ENCODE measurements around the gene ECE1.
A peak's percentile ranks its signal among the peaks of the same experiment; 100 is the strongest.

ECE1 gene

GRCh38 chr1:21244986-21245687 is 45.1 kb downstream of the ECE1 start:
- in situ Hi-C loops (cut with MboI; ENCODE audit: low sequenced_read_pairs): no loop called here

GRCh38 chr1:21244154-21244553 is 46.1 kb downstream of the ECE1 start:
- in situ Hi-C loops (cut with MboI; ENCODE audit: low sequenced_read_pairs): no loop called here
- Histone ChIP-seq H3K27me3 (ENCODE audit: low read depth) (no peaks in the 10 kb centered on the region), H3K4me3 (no peak overlapping the region), H3K4me1 (no peaks in the 10 kb centered on the region), H3K9me3 (no peaks in the 10 kb centered on the region), H3K36me3 (replicated peaks) (peaks cover 6% of the 10 kb centered on the region; the same call in 1 of the 2 replicates)
- DNase-seq (ENCODE audit: low spot score in 2 of 2): no peak

More at GRCh38 chr1:21244986-21245687, 45.1 kb downstream of the ECE1 start:
- H3K27me3 ChIP-seq (ENCODE audit: low read depth): no peaks in the 10 kb centered on the region
- no peaks in the 10 kb centered on the region for H3K4me1 ChIP-seq
- DNase-seq (ENCODE audit: low spot score in 2 of 2): peak in 1 of 2 experiments; percentile 42
- peaks cover 6% of the 10 kb centered on the region; the same call in 1 of the 2 replicates for H3K36me3 ChIP-seq (replicated peaks)
- H3K9me3 ChIP-seq: peaks cover 2% of the 10 kb centered on the region; the same call in 1 of the 2 replicates
- H3K4me3 ChIP-seq: no peak overlapping the region

- Histone ChIP-seq H3K9me3 (no peaks in the 10 kb centered on the region), H3K36me3 (replicated peaks) (peaks cover 6% of the 10 kb centered on the region; the same call in 1 of the 2 replicates), H3K4me1 (no peaks in the 10 kb centered on the region), H3K4me3 (no peak overlapping the region), H3K27me3 (ENCODE audit: low read depth) (no peaks in the 10 kb centered on the region)
- in situ Hi-C loops (cut with MboI; ENCODE audit: low sequenced_read_pairs): no loop called here
- DNase-seq (ENCODE audit: low spot score in 2 of 2): no peak
Measured at GRCh38 chr1:21242846-21243245, 47.4 kb downstream of the ECE1 start.

GRCh38 chr1:21241771-21242581 is 48.3 kb downstream of the ECE1 start:
- in situ Hi-C loops (cut with MboI; ENCODE audit: low sequenced_read_pairs): no loop called here
- Histone ChIP-seq H3K4me1 (no peaks in the 10 kb centered on the region), H3K9me3 (no peaks in the 10 kb centered on the region), H3K36me3 (replicated peaks) (peaks cover 6% of the 10 kb centered on the region; the same call in 1 of the 2 replicates), H3K4me3 (no peak overlapping the region), H3K27me3 (ENCODE audit: low read depth) (no peaks in the 10 kb centered on the region)
- DNase-seq (ENCODE audit: low spot score in 2 of 2): no peak

- no peaks in the 10 kb centered on the region for H3K27me3 ChIP-seq (ENCODE audit: low read depth)
- no peaks in the 10 kb centered on the region for H3K9me3 ChIP-seq
- no peak overlapping the region for H3K4me3 ChIP-seq
- DNase-seq (ENCODE audit: low spot score in 2 of 2): no peak
- no peaks in the 10 kb centered on the region for H3K4me1 ChIP-seq
- peaks cover 6% of the 10 kb centered on the region; the same call in 1 of the 2 replicates for H3K36me3 ChIP-seq (replicated peaks)
- in situ Hi-C loops (cut with MboI; ENCODE audit: low sequenced_read_pairs): no loop called here
Measured at GRCh38 chr1:21240706-21241105, 49.6 kb downstream of the ECE1 start.

GRCh38 chr1:21239221-21239620 is 51.0 kb downstream of the ECE1 start:
- H3K4me3 ChIP-seq: no peak overlapping the region
- no peaks in the 10 kb centered on the region for H3K4me1 ChIP-seq
- in situ Hi-C loops (cut with MboI; ENCODE audit: low sequenced_read_pairs): no loop called here
- H3K9me3 ChIP-seq: no peaks in the 10 kb centered on the region
- no peaks in the 10 kb centered on the region for H3K27me3 ChIP-seq (ENCODE audit: low read depth)
- peaks cover 2% of the 10 kb centered on the region for H3K36me3 ChIP-seq (replicated peaks)
- DNase-seq (ENCODE audit: low spot score in 2 of 2): no peak

GRCh38 chr1:21238141-21238800 is 52.0 kb downstream of the ECE1 start:
- peaks cover 4% of the 10 kb centered on the region for H3K36me3 ChIP-seq (replicated peaks)
- in situ Hi-C loops (cut with MboI; ENCODE audit: low sequenced_read_pairs): no loop called here
- H3K9me3 ChIP-seq: no peaks in the 10 kb centered on the region
- no peaks in the 10 kb centered on the region for H3K27me3 ChIP-seq (ENCODE audit: low read depth)
- H3K4me1 ChIP-seq: no peaks in the 10 kb centered on the region
- H3K4me3 ChIP-seq: no peak overlapping the region
- DNase-seq (ENCODE audit: low spot score in 2 of 2): no peak

- in situ Hi-C loops (cut with MboI; ENCODE audit: low sequenced_read_pairs): no loop called here
- H3K4me1 ChIP-seq: no peaks in the 10 kb centered on the region
Measured at GRCh38 chr1:21237446-21238088, 52.7 kb downstream of the ECE1 start.

GRCh38 chr1:21236178-21236577 is 54.1 kb downstream of the ECE1 start:
- in situ Hi-C loops (cut with MboI; ENCODE audit: low sequenced_read_pairs): no loop called here
- Histone ChIP-seq H3K4me3 (no peak overlapping the region), H3K36me3 (replicated peaks) (peaks cover 13% of the 10 kb centered on the region)

More at GRCh38 chr1:21237446-21238088, 52.7 kb downstream of the ECE1 start:
- Histone ChIP-seq H3K9me3 (no peaks in the 10 kb centered on the region), H3K36me3 (replicated peaks) (peaks cover 8% of the 10 kb centered on the region), H3K27me3 (ENCODE audit: low read depth) (no peaks in the 10 kb centered on the region), H3K4me3 (no peak overlapping the region)
- DNase-seq (ENCODE audit: low spot score in 2 of 2): no peak

GRCh38 chr1:21234779-21235178 is 55.5 kb downstream of the ECE1 start:
- Histone ChIP-seq H3K9me3 (no peaks in the 10 kb centered on the region), H3K4me1 (no peaks in the 10 kb centered on the region), H3K27me3 (ENCODE audit: low read depth) (no peaks in the 10 kb centered on the region), H3K36me3 (replicated peaks) (peaks cover 13% of the 10 kb centered on the region), H3K4me3 (no peak overlapping the region)
- in situ Hi-C loops (cut with MboI; ENCODE audit: low sequenced_read_pairs): no loop called here
- DNase-seq (ENCODE audit: low spot score in 2 of 2): no peak

More at GRCh38 chr1:21236178-21236577, 54.1 kb downstream of the ECE1 start:
- no peaks in the 10 kb centered on the region for H3K4me1 ChIP-seq
- H3K9me3 ChIP-seq: no peaks in the 10 kb centered on the region
- H3K27me3 ChIP-seq (ENCODE audit: low read depth): no peaks in the 10 kb centered on the region
- DNase-seq (ENCODE audit: low spot score in 2 of 2): no peak

- Histone ChIP-seq H3K4me1 (no peaks in the 10 kb centered on the region), H3K4me3 (no peak overlapping the region), H3K36me3 (replicated peaks) (peaks cover 13% of the 10 kb centered on the region), H3K9me3 (no peaks in the 10 kb centered on the region), H3K27me3 (ENCODE audit: low read depth) (no peaks in the 10 kb centered on the region)
- no peak for DNase-seq (ENCODE audit: low spot score in 2 of 2)
- in situ Hi-C loops (cut with MboI; ENCODE audit: low sequenced_read_pairs): no loop called here
Measured at GRCh38 chr1:21233490-21233889, 56.8 kb downstream of the ECE1 start.

GRCh38 chr1:21232044-21232443 is 58.2 kb downstream of the ECE1 start:
- no peaks in the 10 kb centered on the region for H3K9me3 ChIP-seq
- in situ Hi-C loops (cut with MboI; ENCODE audit: low sequenced_read_pairs): no loop called here
- peak; percentile 70 to 73 for DNase-seq (ENCODE audit: low spot score in 2 of 2)
- no peaks in the 10 kb centered on the region for H3K27me3 ChIP-seq (ENCODE audit: low read depth)
- H3K36me3 ChIP-seq (replicated peaks): peaks cover 16% of the 10 kb centered on the region
- H3K4me1 ChIP-seq: no peaks in the 10 kb centered on the region
- no peak overlapping the region for H3K4me3 ChIP-seq

- Histone ChIP-seq H3K4me3 (no peak overlapping the region), H3K36me3 (replicated peaks) (peaks cover 16% of the 10 kb centered on the region), H3K27me3 (ENCODE audit: low read depth) (no peaks in the 10 kb centered on the region), H3K4me1 (no peaks in the 10 kb centered on the region), H3K9me3 (no peaks in the 10 kb centered on the region)
- in situ Hi-C loops (cut with MboI; ENCODE audit: low sequenced_read_pairs): no loop called here
- DNase-seq (ENCODE audit: low spot score in 2 of 2): no peak
Measured at GRCh38 chr1:21229246-21230000, 60.8 kb downstream of the ECE1 start.

Data from HAP-1 (cell line).